Endodermal cell (in vitro differentiated cells): Measurements from ENCODE around the gene SLC9A3. TPM values are rescaled to one million over a fixed set of nuclear protein-coding genes. Genes with fewer than 3 reads are reported as not detected.

Experiments
- DNase-seq: peaks from one replicate; pipeline ENCODE4 v3.0.0-alpha.2; 2017
- H3K27ac ChIP-seq: 2 replicates; pipeline ENCODE4 v1.5.1; 2013; ENCODE audit warnings: mild to moderate bottlenecking, low read depth, low read length, moderate library complexity
- H3K27me3 ChIP-seq: 2 replicates; pipeline ENCODE4 v1.6.1; 2013; ENCODE audit warnings: mild to moderate bottlenecking, low read length, moderate library complexity; ENCODE audit not compliant: insufficient read depth, control insufficient read depth, poor library complexity, severe bottlenecking
- H3K36me3 ChIP-seq: 2 replicates; pipeline ENCODE4 v1.7.0; 2013; ENCODE audit warnings: mild to moderate bottlenecking, low read length, moderate library complexity; ENCODE audit not compliant: control insufficient read depth, insufficient read depth
- H3K4me1 ChIP-seq: one replicate; pipeline ENCODE4 v1.7.0; 2013; ENCODE audit warnings: low read length; ENCODE audit not compliant: control insufficient read depth, insufficient read depth
- H3K4me3 ChIP-seq: 2 replicates; pipeline ENCODE4 v1.5.1; 2013; ENCODE audit warnings: mild to moderate bottlenecking, low read length, moderate library complexity
- H3K9ac ChIP-seq: 2 replicates; pipeline ENCODE4 v1.6.1; 2013; ENCODE audit warnings: mild to moderate bottlenecking, low read length, moderate library complexity; ENCODE audit not compliant: poor library complexity, severe bottlenecking; ENCODE audit errors: extremely low read depth
- H3K9me3 ChIP-seq: 2 replicates; pipeline ENCODE4 v1.6.1; 2013; ENCODE audit warnings: mild to moderate bottlenecking, low read length, moderate library complexity; ENCODE audit not compliant: control insufficient read depth
- H3K27ac Mint-ChIP-seq: 2 replicates; pipeline ENCODE4 v1.8.0; 2020; ENCODE audit warnings: mixed read lengths
- H3K27me3 Mint-ChIP-seq: 2 replicates; pipeline ENCODE4 v1.8.0; 2021; ENCODE audit warnings: mild to moderate bottlenecking, mixed read lengths; ENCODE audit not compliant: insufficient read depth
- H3K36me3 Mint-ChIP-seq: 2 replicates; pipeline ENCODE4 v1.8.0; 2020; ENCODE audit warnings: low read depth, mixed read lengths
- H3K4me1 Mint-ChIP-seq: 2 replicates; pipeline ENCODE4 v1.8.0; 2020; ENCODE audit warnings: mixed read lengths
- H3K4me3 Mint-ChIP-seq: 2 replicates; pipeline ENCODE4 v1.8.0; 2020; ENCODE audit warnings: mild to moderate bottlenecking, moderate library complexity, mixed read lengths
- H3K9me3 Mint-ChIP-seq: 2 replicates; pipeline ENCODE4 v1.8.0; 2020; ENCODE audit warnings: mild to moderate bottlenecking, mixed read lengths
- WGBS, 2 experiments: methylation state at CpG; one replicate each; pipeline versions ENCODE4 v1.1.5 to v1.1.7; 2013; ENCODE audit warnings: missing lambda C conversion rate in 2 of 2, mixed read lengths in 1 of 2; ENCODE audit not compliant: insufficient coverage in 1 of 2, insufficient read length in 1 of 2; 5-methylcytosine and 5-hydroxymethylcytosine counted together
- total RNA-seq, 2 donors: library from RNA; stranded (reverse); fragmentation: NEBNext Ultra II Directional in 1 of 2; extraction: Animal tissue kit (Norgen Biotek cat#: 25700) in 1 of 2; gene quantifications; 2 replicates in 1 of 2; 3 replicates in 1 of 2; pipeline ENCODE4 v1.2.1, GENCODE V29; 2021
- TF ChIP-seq, protein P1 (sequence below): fragments of 200-600 bp; sonication (generic); conservative IDR thresholded peaks from 2 replicates; pipeline ENCODE4 v1.5.0; 2021; ENCODE audit warnings: antibody characterized with exemption, mild to moderate bottlenecking

The SLC9A3 gene
- total RNA-seq, 2 donors from 2014 or later: 1.3 to 1.5 TPM

DNA sequence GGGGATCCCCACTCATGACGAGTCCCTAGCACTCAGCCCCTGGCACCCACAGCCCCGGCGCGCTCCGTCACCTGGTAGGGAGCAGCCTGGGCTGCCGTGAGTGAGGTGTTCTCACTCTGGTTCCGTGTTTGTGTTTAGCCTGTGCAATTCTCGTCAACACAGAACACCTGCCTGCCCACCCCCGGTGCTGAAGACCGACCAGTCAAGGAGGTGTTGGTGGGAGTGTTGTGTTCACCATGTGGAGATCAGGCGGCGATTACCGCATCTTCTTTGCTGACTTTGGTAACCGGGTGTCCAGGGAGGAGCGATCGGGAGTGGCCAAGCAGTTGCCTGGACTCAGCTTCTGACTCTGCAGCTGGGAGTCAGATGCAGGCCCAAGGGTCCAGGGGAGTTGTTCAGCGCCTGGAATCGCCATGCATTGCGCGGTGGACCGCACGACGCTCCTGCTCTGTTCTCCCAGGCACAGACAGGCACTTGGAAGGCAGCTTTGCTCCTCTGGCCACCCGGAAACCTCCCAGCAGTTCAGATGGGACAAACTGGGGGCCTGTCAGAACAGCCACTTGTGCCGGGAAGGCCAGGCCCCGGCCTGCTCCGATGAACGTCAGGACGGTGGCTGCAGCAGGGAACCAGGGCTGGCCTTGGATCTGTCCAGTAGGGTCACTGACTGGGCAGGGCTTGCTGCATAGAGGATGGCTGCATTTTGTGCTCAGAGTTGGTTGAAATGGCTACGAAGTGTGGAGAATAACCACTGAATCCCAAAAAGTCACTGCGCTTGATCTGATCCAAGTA lies 53.1 kb downstream of the SLC9A3 start:
- H3K27me3 Mint-ChIP-seq: peaks cover 14% of the 10 kb centered on the region
- H3K9ac ChIP-seq: no peak overlapping the region
- H3K27ac ChIP-seq: no peak overlapping the region

DNA sequence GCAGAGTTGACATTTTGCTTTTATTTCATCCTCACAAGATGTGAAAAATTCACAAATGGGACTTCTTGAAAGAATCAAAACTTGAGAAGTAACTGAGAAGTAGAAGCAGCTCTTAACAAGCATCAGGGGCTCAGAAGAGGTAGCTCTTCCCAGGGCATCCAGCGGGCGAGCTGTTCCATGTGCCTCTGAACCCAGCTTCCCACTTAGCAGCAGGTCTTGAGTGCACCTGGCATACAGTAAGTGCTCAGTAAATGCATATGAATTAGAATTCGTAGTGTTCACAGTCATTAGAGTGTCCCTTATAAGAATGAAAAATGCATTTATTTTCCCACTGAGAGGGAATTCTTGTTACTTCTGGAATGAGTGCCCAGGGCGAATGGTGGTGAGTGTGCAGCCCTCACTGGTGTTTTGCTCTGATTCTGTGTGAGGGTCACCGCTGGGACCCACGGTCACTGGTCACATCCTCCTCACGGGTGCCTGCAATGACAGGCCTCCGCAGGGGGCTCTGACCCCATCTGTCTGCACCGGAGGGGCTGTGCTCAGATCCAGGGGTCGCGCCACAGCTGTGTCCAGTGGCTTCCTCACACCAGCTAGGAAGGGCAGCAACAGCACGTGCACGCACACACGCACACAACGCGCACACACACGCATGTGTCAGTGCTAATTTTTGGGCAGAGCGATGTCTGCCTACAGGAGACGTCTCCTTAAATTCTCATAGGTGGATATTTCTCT lies 54.3 kb downstream of the SLC9A3 start:
- no peak overlapping the region for H3K27ac Mint-ChIP-seq

More for the DNA sequence above, 53.1 kb downstream of the SLC9A3 start:
- peak; percentile 47 for DNase-seq
- peaks cover 6% of the 10 kb centered on the region for H3K4me1 ChIP-seq
- no peaks in the 10 kb centered on the region for H3K9me3 ChIP-seq
- H3K4me3 ChIP-seq: no peak overlapping the region
- H3K4me1 Mint-ChIP-seq: peaks cover 6% of the 10 kb centered on the region
- peaks cover 17% of the 10 kb centered on the region for H3K27me3 ChIP-seq
- H3K9me3 Mint-ChIP-seq: no peaks in the 10 kb centered on the region
- H3K4me3 Mint-ChIP-seq: peak overlapping the region; percentile 73
- TF ChIP-seq, protein P1, sequence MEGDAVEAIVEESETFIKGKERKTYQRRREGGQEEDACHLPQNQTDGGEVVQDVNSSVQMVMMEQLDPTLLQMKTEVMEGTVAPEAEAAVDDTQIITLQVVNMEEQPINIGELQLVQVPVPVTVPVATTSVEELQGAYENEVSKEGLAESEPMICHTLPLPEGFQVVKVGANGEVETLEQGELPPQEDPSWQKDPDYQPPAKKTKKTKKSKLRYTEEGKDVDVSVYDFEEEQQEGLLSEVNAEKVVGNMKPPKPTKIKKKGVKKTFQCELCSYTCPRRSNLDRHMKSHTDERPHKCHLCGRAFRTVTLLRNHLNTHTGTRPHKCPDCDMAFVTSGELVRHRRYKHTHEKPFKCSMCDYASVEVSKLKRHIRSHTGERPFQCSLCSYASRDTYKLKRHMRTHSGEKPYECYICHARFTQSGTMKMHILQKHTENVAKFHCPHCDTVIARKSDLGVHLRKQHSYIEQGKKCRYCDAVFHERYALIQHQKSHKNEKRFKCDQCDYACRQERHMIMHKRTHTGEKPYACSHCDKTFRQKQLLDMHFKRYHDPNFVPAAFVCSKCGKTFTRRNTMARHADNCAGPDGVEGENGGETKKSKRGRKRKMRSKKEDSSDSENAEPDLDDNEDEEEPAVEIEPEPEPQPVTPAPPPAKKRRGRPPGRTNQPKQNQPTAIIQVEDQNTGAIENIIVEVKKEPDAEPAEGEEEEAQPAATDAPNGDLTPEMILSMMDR: no peak
- no peak overlapping the region for H3K27ac Mint-ChIP-seq
- peaks cover 1% of the 10 kb centered on the region for H3K36me3 Mint-ChIP-seq
- no peaks in the 10 kb centered on the region for H3K36me3 ChIP-seq
- WGBS, 2 experiments: 94 to 96% methylated on average over 25 to 31 of the region's 31 CpGs

DNA sequence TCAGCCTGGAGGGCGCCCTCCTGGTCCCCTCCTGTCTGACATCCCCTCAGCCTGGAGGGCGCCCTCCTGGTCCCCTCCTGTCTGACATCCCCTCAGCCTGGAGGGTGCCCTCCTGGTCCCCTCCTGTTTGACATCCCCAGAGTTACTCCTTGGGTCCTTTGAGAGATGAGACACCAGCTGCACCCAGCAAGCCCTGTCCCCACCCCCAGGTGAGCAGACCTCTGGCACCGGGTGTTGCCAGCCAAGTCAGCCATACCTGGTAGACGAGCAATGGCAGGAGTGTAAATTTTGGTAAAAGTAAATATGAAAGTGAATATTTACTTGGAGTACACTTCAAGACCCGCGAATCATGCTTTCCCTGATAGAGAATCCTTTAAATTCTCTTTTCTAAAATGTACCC lies 55.8 kb downstream of the SLC9A3 start:
- no peak overlapping the region for H3K9ac ChIP-seq
- no peaks in the 10 kb centered on the region for H3K4me1 ChIP-seq
- no peaks in the 10 kb centered on the region for H3K9me3 ChIP-seq
- Mint-ChIP-seq H3K4me1 (peaks cover 6% of the 10 kb centered on the region), H3K36me3 (peaks cover 13% of the 10 kb centered on the region), H3K27ac (no peak overlapping the region), H3K9me3 (no peaks in the 10 kb centered on the region), H3K4me3 (no peak overlapping the region), H3K27me3 (no peaks in the 10 kb centered on the region)
- no peak overlapping the region for H3K4me3 ChIP-seq
- H3K27me3 ChIP-seq: no peaks in the 10 kb centered on the region
- no peak overlapping the region for H3K27ac ChIP-seq
- TF ChIP-seq, protein P1: no peak
- 96 to 100% methylated on average over 4 to 5 of the region's 6 CpGs for WGBS, 2 experiments
- DNase-seq: peak; percentile 22
- no peaks in the 10 kb centered on the region for H3K36me3 ChIP-seq

More for the DNA sequence above, 54.3 kb downstream of the SLC9A3 start:
- Histone ChIP-seq H3K27ac (no peak overlapping the region), H3K4me1 (peaks cover 2% of the 10 kb centered on the region), H3K36me3 (no peaks in the 10 kb centered on the region), H3K27me3 (peaks cover 4% of the 10 kb centered on the region), H3K9ac (no peak overlapping the region), H3K9me3 (no peaks in the 10 kb centered on the region), H3K4me3 (no peak overlapping the region)
- peaks cover 3% of the 10 kb centered on the region for H3K27me3 Mint-ChIP-seq
- WGBS, 2 experiments: 95% methylated on average over 13 to 19 of the region's 19 CpGs
- no peak overlapping the region for H3K4me3 Mint-ChIP-seq
- no peaks in the 10 kb centered on the region for H3K9me3 Mint-ChIP-seq
- DNase-seq: peak; percentile 39
- TF ChIP-seq, protein P1: peak; percentile 44
- peaks cover 6% of the 10 kb centered on the region for H3K4me1 Mint-ChIP-seq
- H3K36me3 Mint-ChIP-seq: peaks cover 3% of the 10 kb centered on the region
